Breast epithelium (tissue), 4 donors: Measurements from ENCODE around the gene FBXL13. TPM values are rescaled to one million over a fixed set of nuclear protein-coding genes. Genes with fewer than 3 reads are reported as not detected.

Experiments used
- DNase-seq, 2 donors: peaks; one replicate each; pipeline ENCODE4 v3.0.0-alpha.2; 2019; ENCODE audit warnings: low spot score in 2 of 2
- H3K27ac ChIP-seq, 2 donors: fragments of 200-600 bp; sonication (generic) in 1 of 2; one replicate each; pipeline ENCODE4 v1.5.1; 2016 to 2019; ENCODE audit warnings: mild to moderate bottlenecking in 1 of 2
- H3K27me3 ChIP-seq, 2 donors: fragments of 200-600 bp; sonication (generic) in 1 of 2; one replicate each; pipeline versions ENCODE4 v1.5.1 to v1.6.0; 2017 to 2019; ENCODE audit warnings: control low read depth in 1 of 2, mild to moderate bottlenecking in 1 of 2
- H3K36me3 ChIP-seq: fragments of 200-600 bp; one replicate; pipeline ENCODE4 v1.5.1; 2019
- H3K4me1 ChIP-seq, 2 donors: fragments of 200-600 bp; sonication (generic); one replicate each; pipeline ENCODE4 v1.5.1; 2016 to 2019; ENCODE audit warnings: control low read depth in 1 of 2
- H3K4me3 ChIP-seq, 3 donors: fragments of 200-600 bp; sonication (generic); 1 replicate in 2 of 3; 2 replicates in 1 of 3; pipeline ENCODE4 v1.5.1; 2016 to 2019; ENCODE audit warnings: mild to moderate bottlenecking in 3 of 3, moderate library complexity in 2 of 3
- H3K9me3 ChIP-seq, 2 donors: fragments of 200-600 bp; sonication (generic) in 1 of 2; one replicate each; pipeline ENCODE4 v1.5.1; 2016 to 2019; ENCODE audit warnings: control low read depth in 1 of 2
- POLR2A ChIP-seq: fragments of 450-650 bp; IDR thresholded peaks from one replicate; pipeline ENCODE4 v1.6.1; 2016; ENCODE audit warnings: antibody characterized with exemption, mild to moderate bottlenecking, moderate library complexity
- POLR2AphosphoS5 ChIP-seq, 3 donors: sonication (generic); formaldehyde crosslinking; IDR thresholded peaks; one replicate each; pipeline ENCODE4 v1.6.1; 2017; ENCODE audit warnings: antibody characterized with exemption in 3 of 3
- intact Hi-C: fragments of 100-400 bp; cut with DNase I; formaldehyde crosslinking; loops from one replicate; pipeline ENCODE4 v1.15.1; 2023; ENCODE audit warnings: low total_unique reads
- total RNA-seq, 3 donors: library from RNA; depleted of rRNA; stranded (reverse); fragments of >200 nt; gene quantifications; one replicate each; pipeline ENCODE4 v1.1.0, GENCODE V29; 2016
- TF ChIP-seq, protein P1 (sequence below), 3 donors: fragments of 450-650 bp; IDR thresholded peaks; one replicate each; pipeline ENCODE4 v1.5.1; 2016 to 2017; ENCODE audit warnings: antibody characterized with exemption in 3 of 3, mild to moderate bottlenecking in 3 of 3, moderate library complexity in 3 of 3

The FBXL13 gene
- total RNA-seq, 3 donors from 2014 or later: 1.1 to 4.2 (median 3.3) TPM

DNA sequence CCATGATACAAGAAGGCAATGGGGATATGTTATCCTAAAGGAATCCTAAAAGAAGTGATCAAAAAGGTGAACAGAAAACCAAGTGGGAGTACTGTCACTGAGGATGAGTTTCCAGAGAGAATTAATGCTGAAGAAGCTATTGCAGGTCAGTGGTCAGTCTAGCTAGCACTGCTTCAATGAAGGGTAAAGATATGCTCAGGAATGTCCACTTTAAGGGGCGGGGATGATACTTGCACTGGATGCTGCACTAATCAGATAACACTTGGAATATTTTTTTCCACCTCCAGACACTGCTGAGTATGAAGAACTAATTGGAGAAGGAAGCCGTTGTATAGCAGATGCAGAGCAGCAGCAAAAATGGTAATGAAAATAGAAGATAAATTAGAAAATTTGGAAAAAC is 86.5 kb downstream of the FBXL13 start:
- TF ChIP-seq POLR2AphosphoS5 (IDR thresholded peaks at IDR 0.05): no peak
- TF ChIP-seq POLR2A: no peak
- TF ChIP-seq, protein P1, sequence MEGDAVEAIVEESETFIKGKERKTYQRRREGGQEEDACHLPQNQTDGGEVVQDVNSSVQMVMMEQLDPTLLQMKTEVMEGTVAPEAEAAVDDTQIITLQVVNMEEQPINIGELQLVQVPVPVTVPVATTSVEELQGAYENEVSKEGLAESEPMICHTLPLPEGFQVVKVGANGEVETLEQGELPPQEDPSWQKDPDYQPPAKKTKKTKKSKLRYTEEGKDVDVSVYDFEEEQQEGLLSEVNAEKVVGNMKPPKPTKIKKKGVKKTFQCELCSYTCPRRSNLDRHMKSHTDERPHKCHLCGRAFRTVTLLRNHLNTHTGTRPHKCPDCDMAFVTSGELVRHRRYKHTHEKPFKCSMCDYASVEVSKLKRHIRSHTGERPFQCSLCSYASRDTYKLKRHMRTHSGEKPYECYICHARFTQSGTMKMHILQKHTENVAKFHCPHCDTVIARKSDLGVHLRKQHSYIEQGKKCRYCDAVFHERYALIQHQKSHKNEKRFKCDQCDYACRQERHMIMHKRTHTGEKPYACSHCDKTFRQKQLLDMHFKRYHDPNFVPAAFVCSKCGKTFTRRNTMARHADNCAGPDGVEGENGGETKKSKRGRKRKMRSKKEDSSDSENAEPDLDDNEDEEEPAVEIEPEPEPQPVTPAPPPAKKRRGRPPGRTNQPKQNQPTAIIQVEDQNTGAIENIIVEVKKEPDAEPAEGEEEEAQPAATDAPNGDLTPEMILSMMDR (IDR thresholded peaks at IDR 0.05): no peak
- Histone ChIP-seq H3K4me1 (no peaks in the 10 kb centered on the region), H3K27me3 (no peaks in the 10 kb centered on the region), H3K4me3 (no peak overlapping the region), H3K9me3 (no peaks in the 10 kb centered on the region), H3K27ac (no peak overlapping the region), H3K36me3 (no peaks in the 10 kb centered on the region)
- intact Hi-C loops: no loop called here
- DNase-seq: no peak

DNA sequence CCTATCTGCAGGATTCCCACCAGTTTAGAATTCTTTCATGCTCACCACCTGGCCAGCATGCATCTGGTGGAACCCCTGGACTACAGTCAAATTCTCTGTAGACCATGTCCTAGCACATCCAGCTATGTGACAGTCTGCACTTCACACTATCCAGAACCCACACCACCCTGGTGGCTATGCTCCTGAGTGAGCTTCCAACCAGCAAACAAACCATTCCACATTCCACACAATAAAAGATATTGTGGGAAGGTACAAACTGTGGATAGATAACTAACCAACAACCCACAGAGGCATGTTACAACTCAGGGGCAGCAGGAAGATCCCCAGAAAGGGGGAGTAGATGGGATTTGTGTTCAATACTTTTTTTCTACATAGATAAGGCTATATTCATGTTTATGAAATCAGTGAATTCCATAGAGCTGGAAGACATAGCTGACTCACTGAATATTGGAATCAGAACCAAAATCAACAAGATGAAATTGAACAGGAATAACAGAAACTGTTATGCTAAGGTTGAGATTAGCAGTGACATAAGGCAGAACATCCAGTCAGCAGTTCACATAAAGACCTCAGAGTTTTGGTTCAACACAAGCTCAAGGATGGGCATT is 89.3 kb downstream of the FBXL13 start:
- H3K27me3 ChIP-seq: no peaks in the 10 kb centered on the region
- no peak for DNase-seq
- TF ChIP-seq POLR2AphosphoS5 (IDR thresholded peaks at IDR 0.05) (no peak), POLR2A (no peak)
- TF ChIP-seq, protein P1 (IDR thresholded peaks at IDR 0.05): no peak
- H3K4me3 ChIP-seq: no peak overlapping the region
- no peaks in the 10 kb centered on the region for H3K36me3 ChIP-seq
- H3K4me1 ChIP-seq: no peaks in the 10 kb centered on the region
- intact Hi-C loops: no loop called here
- no peaks in the 10 kb centered on the region for H3K9me3 ChIP-seq
- no peak overlapping the region for H3K27ac ChIP-seq

DNA sequence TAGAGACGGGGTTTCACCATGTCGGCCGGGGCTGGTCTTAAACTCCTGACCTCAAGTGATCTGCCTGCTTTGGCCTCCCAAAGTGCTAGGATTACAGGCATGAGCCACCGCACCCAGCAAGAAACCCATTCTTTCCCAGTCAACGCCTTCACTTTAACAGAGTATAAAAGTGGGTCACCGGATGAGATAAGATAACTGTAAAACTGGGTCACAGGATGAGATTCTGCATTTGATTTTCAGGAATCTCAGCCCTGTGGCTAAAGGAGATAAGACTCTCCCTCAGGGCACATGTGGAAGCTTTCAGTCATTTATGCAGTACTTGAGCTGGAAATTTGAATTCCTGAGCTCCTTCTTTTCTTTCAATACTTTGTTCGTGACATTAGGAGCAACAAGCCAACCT is 91.0 kb downstream of the FBXL13 start:
- Histone ChIP-seq H3K9me3 (no peaks in the 10 kb centered on the region), H3K27me3 (no peaks in the 10 kb centered on the region), H3K4me3 (no peak overlapping the region), H3K4me1 (no peaks in the 10 kb centered on the region), H3K36me3 (no peaks in the 10 kb centered on the region), H3K27ac (no peak overlapping the region)
- DNase-seq: no peak
- intact Hi-C loops: no loop called here
- TF ChIP-seq POLR2A (no peak), POLR2AphosphoS5 (IDR thresholded peaks at IDR 0.05) (no peak)
- TF ChIP-seq, protein P1 (IDR thresholded peaks at IDR 0.05): no peak

DNA sequence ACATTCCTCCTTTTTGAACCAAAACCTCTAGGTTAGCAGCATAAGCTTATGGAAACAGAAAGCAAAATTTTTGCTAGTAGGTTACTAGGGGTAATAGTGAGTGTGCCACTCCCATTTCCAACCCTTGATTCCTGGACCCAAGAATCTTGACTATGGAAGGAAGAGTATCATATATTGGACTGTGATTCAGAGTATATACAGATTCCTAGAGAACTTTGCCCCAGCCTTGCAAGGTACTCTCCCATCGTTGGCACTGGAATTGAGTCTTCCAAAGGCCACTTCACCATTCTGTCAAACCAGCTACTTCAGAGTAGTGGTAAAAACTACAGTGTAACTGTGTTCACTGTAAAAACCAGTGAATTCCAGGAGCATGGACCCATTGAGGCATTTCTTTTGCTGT is 92.4 kb downstream of the FBXL13 start:
- intact Hi-C loops: no loop called here
- TF ChIP-seq, protein P1 (IDR thresholded peaks at IDR 0.05): no peak
- TF ChIP-seq POLR2AphosphoS5 (IDR thresholded peaks at IDR 0.05) (no peak), POLR2A (no peak)
- H3K27me3 ChIP-seq: no peaks in the 10 kb centered on the region
- no peak for DNase-seq
- H3K27ac ChIP-seq: no peak overlapping the region
- no peaks in the 10 kb centered on the region for H3K36me3 ChIP-seq
- no peak overlapping the region for H3K4me3 ChIP-seq
- no peaks in the 10 kb centered on the region for H3K9me3 ChIP-seq
- H3K4me1 ChIP-seq: no peaks in the 10 kb centered on the region

DNA sequence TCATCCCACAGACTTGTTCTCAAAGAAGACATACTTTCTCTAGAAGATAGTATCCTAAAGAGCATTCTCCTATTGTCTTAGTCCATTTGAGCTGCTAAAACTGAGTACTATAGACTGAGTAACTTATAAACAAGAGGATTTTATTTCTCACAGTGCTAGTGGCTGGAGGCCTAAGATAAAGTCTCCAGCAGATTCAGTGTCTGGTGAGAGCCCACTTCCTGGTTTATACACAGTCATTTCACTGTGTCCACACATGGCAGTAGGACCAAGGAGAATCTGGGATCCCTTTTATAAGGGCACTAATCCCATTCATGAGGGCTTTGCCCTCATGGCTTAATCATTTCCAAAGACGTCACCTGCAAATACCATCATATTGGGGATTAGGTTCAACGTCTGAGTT is 93.1 kb downstream of the FBXL13 start:
- no peak overlapping the region for H3K27ac ChIP-seq
- H3K9me3 ChIP-seq: no peaks in the 10 kb centered on the region
- no peaks in the 10 kb centered on the region for H3K27me3 ChIP-seq
- no peak overlapping the region for H3K4me3 ChIP-seq
- TF ChIP-seq POLR2AphosphoS5 (IDR thresholded peaks at IDR 0.05): no peak
- TF ChIP-seq POLR2A: no peak
- TF ChIP-seq, protein P1 (IDR thresholded peaks at IDR 0.05): no peak
- no peak for DNase-seq
- H3K4me1 ChIP-seq: no peaks in the 10 kb centered on the region
- H3K36me3 ChIP-seq: no peaks in the 10 kb centered on the region
- intact Hi-C loops: no loop called here
